ENCODE data around the gene SMIM8.
"Not testable (repeated sequence)": the region's sequence is repeated elsewhere in the genome, so short reads cannot be mapped to it uniquely, and the experiment has no call there.

SMIM8 gene

GRCh38 chr6:87322304-87323212 is at the start of gene SMIM8:
SMIM8 (plus strand) TSS chr6:87322588; CDS start chr6:87337032, 14,444 bp downstream.
- peak; percentile 92 for DNase-seq
- Mint-ChIP-seq H3K9me3 (no peaks in the 10 kb centered on the region), H3K27ac (peak within 1 kb of the TSS; percentile 92), H3K4me1 (ENCODE audit: low read depth) (peaks cover 17% of the 10 kb centered on the region), H3K27me3 (no peaks in the 10 kb centered on the region), H3K4me3 (peak within 1 kb of the TSS; percentile 97), H3K36me3 (ENCODE audit: low read depth) (peaks cover 6% of the 10 kb centered on the region)

- H3K27ac Mint-ChIP-seq, result no peak overlapping the region
- no peak for DNase-seq
- no peaks in the 10 kb centered on the region for H3K36me3 Mint-ChIP-seq (ENCODE audit: low read depth)
- H3K27me3 Mint-ChIP-seq, result no peaks in the 10 kb centered on the region
- H3K4me1 Mint-ChIP-seq (ENCODE audit: low read depth), result peaks cover 10% of the 10 kb centered on the region
- no peaks in the 10 kb centered on the region for H3K9me3 Mint-ChIP-seq
- H3K4me3 Mint-ChIP-seq, result no peak overlapping the region
These were observed 47.6 kb upstream of the SMIM8 start for GRCh38 chr6:87274660-87275274.

- Mint-ChIP-seq H3K4me3 (no peak overlapping the region), H3K4me1 (ENCODE audit: low read depth) (peaks cover 12% of the 10 kb centered on the region), H3K36me3 (ENCODE audit: low read depth) (no peaks in the 10 kb centered on the region), H3K27me3 (no peaks in the 10 kb centered on the region), H3K9me3 (no peaks in the 10 kb centered on the region), H3K27ac (no peak overlapping the region)
- no peak for DNase-seq
These were observed 45.8 kb upstream of the SMIM8 start for GRCh38 chr6:87276624-87277023.

GRCh38 chr6:87277123-87277522 is 45.3 kb upstream of the SMIM8 start:
- H3K9me3 Mint-ChIP-seq, result no peaks in the 10 kb centered on the region
- no peak for DNase-seq
- peaks cover 12% of the 10 kb centered on the region for H3K4me1 Mint-ChIP-seq (ENCODE audit: low read depth)
- no peaks in the 10 kb centered on the region for H3K36me3 Mint-ChIP-seq (ENCODE audit: low read depth)
- H3K27ac Mint-ChIP-seq, result no peak overlapping the region
- H3K27me3 Mint-ChIP-seq, result no peaks in the 10 kb centered on the region
- H3K4me3 Mint-ChIP-seq, result no peak overlapping the region

- no peaks in the 10 kb centered on the region for H3K9me3 Mint-ChIP-seq
These were observed 43.2 kb upstream of the SMIM8 start for GRCh38 chr6:87279196-87279595.

GRCh38 chr6:87281426-87281825 is 41.0 kb upstream of the SMIM8 start:
- DNase-seq, result no peak
- H3K27ac Mint-ChIP-seq, result no peak overlapping the region
- H3K4me1 Mint-ChIP-seq (ENCODE audit: low read depth), result peaks cover 12% of the 10 kb centered on the region
- H3K9me3 Mint-ChIP-seq, result no peaks in the 10 kb centered on the region
- H3K4me3 Mint-ChIP-seq, result no peak overlapping the region
- no peaks in the 10 kb centered on the region for H3K27me3 Mint-ChIP-seq
- H3K36me3 Mint-ChIP-seq (ENCODE audit: low read depth), result no peaks in the 10 kb centered on the region

More at GRCh38 chr6:87279196-87279595, 43.2 kb upstream of the SMIM8 start:
- H3K27ac Mint-ChIP-seq, result no peak overlapping the region
- no peak overlapping the region for H3K4me3 Mint-ChIP-seq
- H3K27me3 Mint-ChIP-seq, result no peaks in the 10 kb centered on the region
- DNase-seq, result no peak
- no peaks in the 10 kb centered on the region for H3K36me3 Mint-ChIP-seq (ENCODE audit: low read depth)
- peaks cover 12% of the 10 kb centered on the region for H3K4me1 Mint-ChIP-seq (ENCODE audit: low read depth)

GRCh38 chr6:87282743-87283142 is 39.6 kb upstream of the SMIM8 start:
- Mint-ChIP-seq H3K9me3 (no peaks in the 10 kb centered on the region), H3K36me3 (ENCODE audit: low read depth) (no peaks in the 10 kb centered on the region), H3K27me3 (no peaks in the 10 kb centered on the region), H3K4me3 (no peak overlapping the region), H3K4me1 (ENCODE audit: low read depth) (peaks cover 12% of the 10 kb centered on the region), H3K27ac (no peak overlapping the region)
- no peak for DNase-seq

GRCh38 chr6:87283461-87283860 is 38.9 kb upstream of the SMIM8 start:
- DNase-seq, result no peak
- H3K27me3 Mint-ChIP-seq, result no peaks in the 10 kb centered on the region
- peak overlapping the region; percentile 1 for H3K27ac Mint-ChIP-seq
- H3K4me1 Mint-ChIP-seq (ENCODE audit: low read depth), result peaks cover 12% of the 10 kb centered on the region
- no peak overlapping the region for H3K4me3 Mint-ChIP-seq
- no peaks in the 10 kb centered on the region for H3K36me3 Mint-ChIP-seq (ENCODE audit: low read depth)
- no peaks in the 10 kb centered on the region for H3K9me3 Mint-ChIP-seq

GRCh38 chr6:87287251-87287650 is 35.1 kb upstream of the SMIM8 start:
- Mint-ChIP-seq H3K36me3 (ENCODE audit: low read depth) (no peaks in the 10 kb centered on the region), H3K4me1 (ENCODE audit: low read depth) (no peaks in the 10 kb centered on the region), H3K27ac (no peak overlapping the region), H3K9me3 (no peaks in the 10 kb centered on the region), H3K4me3 (no peak overlapping the region), H3K27me3 (peaks cover 6% of the 10 kb centered on the region)
- DNase-seq, result no peak

- H3K36me3 Mint-ChIP-seq (ENCODE audit: low read depth), result no peaks in the 10 kb centered on the region
- no peaks in the 10 kb centered on the region for H3K4me1 Mint-ChIP-seq (ENCODE audit: low read depth)
- H3K27ac Mint-ChIP-seq, result no peak overlapping the region
- H3K27me3 Mint-ChIP-seq, result peaks cover 17% of the 10 kb centered on the region
- no peaks in the 10 kb centered on the region for H3K9me3 Mint-ChIP-seq
- H3K4me3 Mint-ChIP-seq, result no peak overlapping the region
- no peak for DNase-seq
These were observed 32.8 kb upstream of the SMIM8 start for GRCh38 chr6:87289571-87289970.

- peaks cover 34% of the 10 kb centered on the region for H3K27me3 Mint-ChIP-seq
- DNase-seq, result no peak
- H3K36me3 Mint-ChIP-seq (ENCODE audit: low read depth), result no peaks in the 10 kb centered on the region
- H3K4me1 Mint-ChIP-seq (ENCODE audit: low read depth), result no peaks in the 10 kb centered on the region
- H3K9me3 Mint-ChIP-seq, result no peaks in the 10 kb centered on the region
- no peak overlapping the region for H3K4me3 Mint-ChIP-seq
- no peak overlapping the region for H3K27ac Mint-ChIP-seq
These were observed 30.5 kb upstream of the SMIM8 start for GRCh38 chr6:87291883-87292282.

- H3K27ac Mint-ChIP-seq, result no peak overlapping the region
- H3K4me3 Mint-ChIP-seq, result no peak overlapping the region
- H3K27me3 Mint-ChIP-seq, result peaks cover 47% of the 10 kb centered on the region
These were observed 28.9 kb upstream of the SMIM8 start for GRCh38 chr6:87293526-87293925.

GRCh38 chr6:87297119-87297518 is 25.3 kb upstream of the SMIM8 start:
- DNase-seq, result no peak
- Mint-ChIP-seq H3K27ac (no peak overlapping the region), H3K4me3 (no peak overlapping the region), H3K4me1 (ENCODE audit: low read depth) (no peaks in the 10 kb centered on the region), H3K27me3 (peaks cover 71% of the 10 kb centered on the region), H3K9me3 (no peaks in the 10 kb centered on the region), H3K36me3 (ENCODE audit: low read depth) (no peaks in the 10 kb centered on the region)

More at GRCh38 chr6:87293526-87293925, 28.9 kb upstream of the SMIM8 start:
- Mint-ChIP-seq H3K4me1 (ENCODE audit: low read depth) (no peaks in the 10 kb centered on the region), H3K9me3 (no peaks in the 10 kb centered on the region), H3K36me3 (ENCODE audit: low read depth) (no peaks in the 10 kb centered on the region)
- DNase-seq, result no peak

- not testable (repeated sequence) for H3K36me3 Mint-ChIP-seq (ENCODE audit: low read depth); H3K9me3 Mint-ChIP-seq; H3K27ac Mint-ChIP-seq; DNase-seq; H3K4me3 Mint-ChIP-seq; H3K4me1 Mint-ChIP-seq (ENCODE audit: low read depth)
- H3K27me3 Mint-ChIP-seq, result peaks cover 58% of the 10 kb centered on the region
These were observed 21.1 kb upstream of the SMIM8 start for GRCh38 chr6:87301277-87301676.

- no peak overlapping the region for H3K27ac Mint-ChIP-seq
- peaks cover 17% of the 10 kb centered on the region for H3K27me3 Mint-ChIP-seq
- no peaks in the 10 kb centered on the region for H3K36me3 Mint-ChIP-seq (ENCODE audit: low read depth)
- H3K9me3 Mint-ChIP-seq, result no peaks in the 10 kb centered on the region
- DNase-seq, result no peak
- H3K4me3 Mint-ChIP-seq, result no peak overlapping the region
- no peaks in the 10 kb centered on the region for H3K4me1 Mint-ChIP-seq (ENCODE audit: low read depth)
These were observed 13.4 kb upstream of the SMIM8 start for GRCh38 chr6:87308970-87309369.
